ENCODE measurements around the gene WIZ.

- TF ChIP-seq POLR2A (IDR thresholded peaks at IDR 0.05; ENCODE audit: low read depth, low read length) (no peak), POLR2AphosphoS5 (IDR thresholded peaks at IDR 0.05; ENCODE audit: low read depth, low read length) (no peak)
Measured at GRCh38 chr19:15400521-15401396, 49.0 kb downstream of the WIZ start.
